SK-N-SH treated with all-trans-retinoic acid at 6 μM for 48 hours (cell line): ENCODE results near the gene RASA2.

Experiments used
- ATAC-seq: fragments of 200-7000 bp; cut with Tn5 transposase; 3 replicates; pipeline ENCODE4 v1.9.1; 2020; ENCODE audit warnings: mild to moderate bottlenecking, moderate library complexity
- ARNTL ChIP-seq: fragments of 450-650 bp; formaldehyde crosslinking; IDR thresholded peaks from 2 replicates; pipeline ENCODE4 v1.5.0; 2020; ENCODE audit warnings: low read depth, mild to moderate bottlenecking, moderate library complexity, borderline replicate concordance
- BACH2 ChIP-seq: fragments of 250-450 bp; sonication (Bioruptor Pico); IDR thresholded peaks from 2 replicates; pipeline ENCODE4 v1.9.0; 2021; ENCODE audit warnings: mild to moderate bottlenecking, borderline replicate concordance
- CREB5 ChIP-seq: fragments of 250-450 bp; sonication (Bioruptor Pico); IDR thresholded peaks from 2 replicates; pipeline ENCODE4 v1.5.1; 2020; ENCODE audit warnings: low read depth, mild to moderate bottlenecking, moderate library complexity
- CSRNP3 ChIP-seq: fragments of 250-450 bp; sonication (Bioruptor Pico); IDR thresholded peaks from 2 replicates; pipeline ENCODE4 v1.5.1; 2021; ENCODE audit warnings: mild to moderate bottlenecking, moderate library complexity
- ESRRG ChIP-seq: fragments of 250-450 bp; sonication (Bioruptor Pico); IDR thresholded peaks from 2 replicates; pipeline ENCODE4 v1.6.1; 2021; ENCODE audit warnings: mild to moderate bottlenecking
- GLIS3 ChIP-seq: fragments of 250-450 bp; sonication (Bioruptor Pico); IDR thresholded peaks from 2 replicates; pipeline ENCODE4 v1.5.0; 2020; ENCODE audit warnings: mild to moderate bottlenecking, moderate library complexity
- ISL1 ChIP-seq: fragments of 250-450 bp; sonication (Bioruptor Pico); IDR thresholded peaks from 2 replicates; pipeline ENCODE4 v2.1.2; 2022; ENCODE audit warnings: mild to moderate bottlenecking, moderate library complexity
- OSR1 ChIP-seq: fragments of 250-450 bp; sonication (Bioruptor Pico); IDR thresholded peaks from 2 replicates; pipeline ENCODE4 v1.8.0; 2022; ENCODE audit warnings: moderate library complexity, mild to moderate bottlenecking, inconsistent platforms
- POU6F1 ChIP-seq: fragments of 250-450 bp; sonication (Bioruptor Pico); IDR thresholded peaks from 2 replicates; pipeline ENCODE4 v1.8.0; 2021; ENCODE audit warnings: low read depth, mild to moderate bottlenecking, moderate library complexity, borderline replicate concordance
- PPARA ChIP-seq: fragments of 250-450 bp; sonication (Bioruptor Pico); IDR thresholded peaks from 2 replicates; pipeline ENCODE4 v1.5.0; 2020; ENCODE audit warnings: mild to moderate bottlenecking, borderline replicate concordance
- RARB ChIP-seq: fragments of 250-450 bp; sonication (Bioruptor Pico); IDR thresholded peaks from 2 replicates; pipeline ENCODE4 v1.8.0; 2021; ENCODE audit warnings: mild to moderate bottlenecking, moderate library complexity
- SNAI2 ChIP-seq: fragments of 250-450 bp; sonication (Bioruptor Pico); IDR thresholded peaks from 2 replicates; pipeline ENCODE4 v1.5.0; 2020; ENCODE audit warnings: mild to moderate bottlenecking, moderate library complexity
- TCF4 ChIP-seq: fragments of 250-450 bp; sonication (Bioruptor Pico); IDR thresholded peaks from 2 replicates; pipeline ENCODE4 v1.8.0; 2021; ENCODE audit warnings: mild to moderate bottlenecking, moderate library complexity, borderline replicate concordance
- TOX ChIP-seq: fragments of 250-450 bp; sonication (Bioruptor Pico); IDR thresholded peaks from 2 replicates; pipeline ENCODE4 v1.8.0; 2021; ENCODE audit warnings: mild to moderate bottlenecking, moderate library complexity, borderline replicate concordance
- TSHZ2 ChIP-seq: fragments of 250-450 bp; sonication (Bioruptor Pico); IDR thresholded peaks from 2 replicates; pipeline ENCODE4 v1.5.0; 2020; ENCODE audit warnings: mild to moderate bottlenecking, moderate library complexity
- ZC3H10 ChIP-seq: fragments of 250-450 bp; sonication (Bioruptor Pico); IDR thresholded peaks from 2 replicates; pipeline ENCODE4 v1.5.1; 2021; ENCODE audit warnings: mild to moderate bottlenecking, moderate library complexity
- ZFP3 ChIP-seq: fragments of 250-450 bp; sonication (Bioruptor Pico); IDR thresholded peaks from 2 replicates; pipeline ENCODE4 v1.5.0; 2020; ENCODE audit warnings: mild to moderate bottlenecking, moderate library complexity
- ZFP30 ChIP-seq: fragments of 450-650 bp; formaldehyde crosslinking; IDR thresholded peaks from 2 replicates; pipeline ENCODE4 v1.5.0; 2022; ENCODE audit warnings: mild to moderate bottlenecking, moderate library complexity
- ZNF70 ChIP-seq: fragments of 450-650 bp; formaldehyde crosslinking; IDR thresholded peaks from 2 replicates; pipeline ENCODE4 v1.5.0; 2020; ENCODE audit warnings: mild to moderate bottlenecking, moderate library complexity
- ZNF8 ChIP-seq: fragments of 450-650 bp; formaldehyde crosslinking; IDR thresholded peaks from 2 replicates; pipeline ENCODE4 v1.5.0; 2020; ENCODE audit warnings: mild to moderate bottlenecking, moderate library complexity

Gene RASA2

GRCh38 chr3:141556034-141556433 lies 69.2 kb downstream of the RASA2 start:
- TF ChIP-seq SNAI2: no peak
- no peak for TF ChIP-seq BACH2
- TF ChIP-seq CREB5 (CRISPR knock-in tag): no peak
- TF ChIP-seq TOX (CRISPR knock-in tag): no peak
- no peak for TF ChIP-seq ZFP3 (CRISPR knock-in tag)
- no peak for TF ChIP-seq PPARA (CRISPR knock-in tag)
- no peak for TF ChIP-seq CSRNP3
- no peak for TF ChIP-seq ARNTL
- no peak for TF ChIP-seq TSHZ2 (CRISPR knock-in tag)
- TF ChIP-seq TCF4 (CRISPR knock-in tag): no peak
- TF ChIP-seq, all 23 proteins: peak for 0

GRCh38 chr3:141557961-141558706 lies 71.3 kb downstream of the RASA2 start:
- ATAC-seq: peak; percentile 40; the same call in 2 of the 3 replicates
- TF ChIP-seq ISL1 (CRISPR knock-in tag): peak; percentile 59; the same call in 1 of the 2 replicates
- TF ChIP-seq BACH2: no peak

More at GRCh38 chr3:141556034-141556433, 69.2 kb downstream of the RASA2 start:
- no peak for ATAC-seq

GRCh38 chr3:141561426-141562034 lies 74.7 kb downstream of the RASA2 start:
- peak; percentile 45; the same call in 2 of the 3 replicates for ATAC-seq
- TF ChIP-seq RARB (CRISPR knock-in tag) (no peak), GLIS3 (CRISPR knock-in tag) (no peak), OSR1 (CRISPR knock-in tag) (no peak), ZFP30 (CRISPR knock-in tag) (no peak)

- TF ChIP-seq ISL1 (CRISPR knock-in tag): no peak
- no peak for TF ChIP-seq ZNF70
- TF ChIP-seq ESRRG (CRISPR knock-in tag): no peak
- no peak for TF ChIP-seq OSR1 (CRISPR knock-in tag)
- no peak for TF ChIP-seq GLIS3 (CRISPR knock-in tag)
- no peak for TF ChIP-seq POU6F1 (CRISPR knock-in tag)
- TF ChIP-seq ZNF8 (CRISPR knock-in tag): no peak
- no peak for TF ChIP-seq CREB5 (CRISPR knock-in tag)
- no peak for TF ChIP-seq ZC3H10 (CRISPR knock-in tag)
- TF ChIP-seq RARB (CRISPR knock-in tag): no peak
- TF ChIP-seq TOX (CRISPR knock-in tag): no peak
- TF ChIP-seq TCF4 (CRISPR knock-in tag): no peak
- TF ChIP-seq ZFP30 (CRISPR knock-in tag): no peak
- ATAC-seq: no peak
These were observed 77.4 kb downstream of the RASA2 start for GRCh38 chr3:141564241-141564640.
